GM10248 (cell line): ENCODE measurements around the gene ZNF236.
"Not testable (repeated sequence)": the region's sequence is repeated elsewhere in the genome, so short reads cannot be mapped to it uniquely, and the experiment has no call there.

Experiments used
- CTCF ChIA-PET: fragments of 300-600 bp; sonication (Branson Sonifier 250); formaldehyde crosslinking; extraction: SDS; loops from one replicate; lab custom pipeline; 2021; ENCODE audit warnings: antibody characterized with exemption; lab: Yijun Ruan, JAX
- POLR2A ChIA-PET: fragments of 350-650 bp; sonication (Branson Sonifier 250); formaldehyde crosslinking; extraction: SDS; loops from one replicate; lab custom pipeline; 2020; ENCODE audit warnings: antibody characterized with exemption; lab: Yijun Ruan, JAX
- DNase-seq: peaks from one replicate; pipeline ENCODE4 v3.0.0; 2012; ENCODE audit errors: extremely low spot score
- CTCF ChIP-seq: IDR thresholded peaks from 2 replicates; pipeline ENCODE4 v1.5.1; 2012; ENCODE audit warnings: mild to moderate bottlenecking, low read depth; ENCODE audit errors: extremely low read depth, missing control alignments, control extremely low read depth

The ZNF236 gene

GRCh38 chr18:76988827-76989646 lies 166.7 kb downstream of the ZNF236 start:
- ChIA-PET POLR2A (no interaction called here), CTCF (interaction anchor here (0.8 to 4.5 kb wide), 3 partner anchors 11 to 67 kb away, joined by 3 to 34 read pairs (median 5); no protein-coding TSS in a partner anchor)
- DNase-seq = no peak
- TF ChIP-seq CTCF = no peak

- ChIA-PET POLR2A (no interaction called here), CTCF (interaction anchor here (0.8 to 8.4 kb wide), 4 partner anchors 6 to 67 kb away, joined by 3 to 75 read pairs (median 20); no protein-coding TSS in a partner anchor)
- TF ChIP-seq CTCF = no peak
- no peak for DNase-seq
Measured at GRCh38 chr18:76989647-76990190, 167.4 kb downstream of the ZNF236 start.

- CTCF ChIA-PET = interaction anchor here (0.9 to 8.4 kb wide), 5 partner anchors 7 to 222 kb away, joined by 3 to 75 read pairs (median 5); no protein-coding TSS in a partner anchor
- DNase-seq, POLR2A ChIA-PET: not testable (repeated sequence)
Measured at GRCh38 chr18:76990343-76991020, 168.1 kb downstream of the ZNF236 start.

GRCh38 chr18:76991021-76991688 lies 168.8 kb downstream of the ZNF236 start:
- ChIA-PET POLR2A (no interaction called here), CTCF (interaction anchor here (0.9 to 8.4 kb wide), 6 partner anchors 7 to 221 kb away, joined by 3 to 75 read pairs (median 4); no protein-coding TSS in a partner anchor)
- TF ChIP-seq CTCF = no peak
- no peak for DNase-seq

GRCh38 chr18:76992226-76993084 lies 170.1 kb downstream of the ZNF236 start:
- DNase-seq = no peak
- CTCF ChIA-PET = interaction anchor here (1.3 to 8.4 kb wide), 4 partner anchors 8 to 159 kb away, joined by 3 to 75 read pairs (median 19); no protein-coding TSS in a partner anchor
- POLR2A ChIA-PET = no interaction called here
- no peak for TF ChIP-seq CTCF

- no peak for DNase-seq
- CTCF ChIA-PET = interaction anchor here (1.3 to 8.4 kb wide), 3 partner anchors 9 to 158 kb away, joined by 3 to 75 read pairs (median 4); no protein-coding TSS in a partner anchor
- POLR2A ChIA-PET = no interaction called here
- TF ChIP-seq CTCF = no peak
Measured at GRCh38 chr18:76993085-76993382, 170.7 kb downstream of the ZNF236 start.
